Endodermal cell (in vitro differentiated cells): ENCODE measurements around the gene SLC12A6. TPM values are rescaled to one million over a fixed set of nuclear protein-coding genes. Genes with fewer than 3 reads are reported as not detected.

Source experiments
- DNase-seq: peaks from one replicate; pipeline ENCODE4 v3.0.0-alpha.2; 2017
- H3K27ac ChIP-seq: 2 replicates; pipeline ENCODE4 v1.5.1; 2013; ENCODE audit warnings: mild to moderate bottlenecking, low read depth, low read length, moderate library complexity
- H3K27me3 ChIP-seq: 2 replicates; pipeline ENCODE4 v1.6.1; 2013; ENCODE audit warnings: mild to moderate bottlenecking, low read length, moderate library complexity; ENCODE audit not compliant: insufficient read depth, control insufficient read depth, poor library complexity, severe bottlenecking
- H3K36me3 ChIP-seq: 2 replicates; pipeline ENCODE4 v1.7.0; 2013; ENCODE audit warnings: mild to moderate bottlenecking, low read length, moderate library complexity; ENCODE audit not compliant: control insufficient read depth, insufficient read depth
- H3K4me1 ChIP-seq: one replicate; pipeline ENCODE4 v1.7.0; 2013; ENCODE audit warnings: low read length; ENCODE audit not compliant: control insufficient read depth, insufficient read depth
- H3K4me3 ChIP-seq: 2 replicates; pipeline ENCODE4 v1.5.1; 2013; ENCODE audit warnings: mild to moderate bottlenecking, low read length, moderate library complexity
- H3K9ac ChIP-seq: 2 replicates; pipeline ENCODE4 v1.6.1; 2013; ENCODE audit warnings: mild to moderate bottlenecking, low read length, moderate library complexity; ENCODE audit not compliant: poor library complexity, severe bottlenecking; ENCODE audit errors: extremely low read depth
- H3K9me3 ChIP-seq: 2 replicates; pipeline ENCODE4 v1.6.1; 2013; ENCODE audit warnings: mild to moderate bottlenecking, low read length, moderate library complexity; ENCODE audit not compliant: control insufficient read depth
- H3K27ac Mint-ChIP-seq: 2 replicates; pipeline ENCODE4 v1.8.0; 2020; ENCODE audit warnings: mixed read lengths
- H3K27me3 Mint-ChIP-seq: 2 replicates; pipeline ENCODE4 v1.8.0; 2021; ENCODE audit warnings: mild to moderate bottlenecking, mixed read lengths; ENCODE audit not compliant: insufficient read depth
- H3K36me3 Mint-ChIP-seq: 2 replicates; pipeline ENCODE4 v1.8.0; 2020; ENCODE audit warnings: low read depth, mixed read lengths
- H3K4me1 Mint-ChIP-seq: 2 replicates; pipeline ENCODE4 v1.8.0; 2020; ENCODE audit warnings: mixed read lengths
- H3K4me3 Mint-ChIP-seq: 2 replicates; pipeline ENCODE4 v1.8.0; 2020; ENCODE audit warnings: mild to moderate bottlenecking, moderate library complexity, mixed read lengths
- H3K9me3 Mint-ChIP-seq: 2 replicates; pipeline ENCODE4 v1.8.0; 2020; ENCODE audit warnings: mild to moderate bottlenecking, mixed read lengths
- WGBS, 2 experiments: methylation state at CpG; one replicate each; pipeline versions ENCODE4 v1.1.5 to v1.1.7; 2013; ENCODE audit warnings: missing lambda C conversion rate in 2 of 2, mixed read lengths in 1 of 2; ENCODE audit not compliant: insufficient coverage in 1 of 2, insufficient read length in 1 of 2; 5-methylcytosine and 5-hydroxymethylcytosine counted together
- total RNA-seq, 2 donors: library from RNA; stranded (reverse); fragmentation: NEBNext Ultra II Directional in 1 of 2; extraction: Animal tissue kit (Norgen Biotek cat#: 25700) in 1 of 2; gene quantifications; 2 replicates in 1 of 2; 3 replicates in 1 of 2; pipeline ENCODE4 v1.2.1, GENCODE V29; 2021
- TF ChIP-seq, protein P1 (sequence below): fragments of 200-600 bp; sonication (generic); conservative IDR thresholded peaks from 2 replicates; pipeline ENCODE4 v1.5.0; 2021; ENCODE audit warnings: antibody characterized with exemption, mild to moderate bottlenecking

The SLC12A6 gene
- total RNA-seq, 2 donors from 2014 or later: 18.2 to 23.3 TPM

- Histone ChIP-seq H3K27ac (no peak overlapping the region), H3K4me1 (no peaks in the 10 kb centered on the region), H3K9me3 (no peaks in the 10 kb centered on the region), H3K36me3 (no peaks in the 10 kb centered on the region), H3K4me3 (no peak overlapping the region), H3K27me3 (no peaks in the 10 kb centered on the region), H3K9ac (no peak overlapping the region)
- Mint-ChIP-seq H3K27ac (no peak overlapping the region), H3K4me1 (peaks cover 5% of the 10 kb centered on the region), H3K36me3 (peaks cover 8% of the 10 kb centered on the region), H3K4me3 (no peak overlapping the region), H3K9me3 (no peaks in the 10 kb centered on the region), H3K27me3 (no peaks in the 10 kb centered on the region)
- no peak for DNase-seq
- TF ChIP-seq, protein P1, sequence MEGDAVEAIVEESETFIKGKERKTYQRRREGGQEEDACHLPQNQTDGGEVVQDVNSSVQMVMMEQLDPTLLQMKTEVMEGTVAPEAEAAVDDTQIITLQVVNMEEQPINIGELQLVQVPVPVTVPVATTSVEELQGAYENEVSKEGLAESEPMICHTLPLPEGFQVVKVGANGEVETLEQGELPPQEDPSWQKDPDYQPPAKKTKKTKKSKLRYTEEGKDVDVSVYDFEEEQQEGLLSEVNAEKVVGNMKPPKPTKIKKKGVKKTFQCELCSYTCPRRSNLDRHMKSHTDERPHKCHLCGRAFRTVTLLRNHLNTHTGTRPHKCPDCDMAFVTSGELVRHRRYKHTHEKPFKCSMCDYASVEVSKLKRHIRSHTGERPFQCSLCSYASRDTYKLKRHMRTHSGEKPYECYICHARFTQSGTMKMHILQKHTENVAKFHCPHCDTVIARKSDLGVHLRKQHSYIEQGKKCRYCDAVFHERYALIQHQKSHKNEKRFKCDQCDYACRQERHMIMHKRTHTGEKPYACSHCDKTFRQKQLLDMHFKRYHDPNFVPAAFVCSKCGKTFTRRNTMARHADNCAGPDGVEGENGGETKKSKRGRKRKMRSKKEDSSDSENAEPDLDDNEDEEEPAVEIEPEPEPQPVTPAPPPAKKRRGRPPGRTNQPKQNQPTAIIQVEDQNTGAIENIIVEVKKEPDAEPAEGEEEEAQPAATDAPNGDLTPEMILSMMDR: no peak
Observed at GRCh38 chr15:34304613-34305012, 33.0 kb downstream of the SLC12A6 start.

GRCh38 chr15:34301058-34301457 lies 36.5 kb downstream of the SLC12A6 start:
- WGBS, 2 experiments: 94 to 95% methylated on average over 2 to 3 of the region's 3 CpGs
- no peaks in the 10 kb centered on the region for H3K27me3 Mint-ChIP-seq
- TF ChIP-seq, protein P1: no peak
- Histone ChIP-seq H3K27ac (no peak overlapping the region), H3K9me3 (no peaks in the 10 kb centered on the region), H3K27me3 (no peaks in the 10 kb centered on the region), H3K4me1 (no peaks in the 10 kb centered on the region), H3K36me3 (no peaks in the 10 kb centered on the region), H3K4me3 (no peak overlapping the region), H3K9ac (no peak overlapping the region)
- H3K4me3 Mint-ChIP-seq: no peak overlapping the region
- H3K36me3 Mint-ChIP-seq: peaks cover 8% of the 10 kb centered on the region
- DNase-seq: no peak
- H3K27ac Mint-ChIP-seq: no peak overlapping the region
- H3K4me1 Mint-ChIP-seq: peaks cover 2% of the 10 kb centered on the region
- no peaks in the 10 kb centered on the region for H3K9me3 Mint-ChIP-seq

- H3K27me3 ChIP-seq: no peaks in the 10 kb centered on the region
- no peak overlapping the region for H3K9ac ChIP-seq
- Mint-ChIP-seq H3K36me3 (peaks cover 6% of the 10 kb centered on the region), H3K27me3 (no peaks in the 10 kb centered on the region), H3K9me3 (no peaks in the 10 kb centered on the region), H3K4me1 (no peaks in the 10 kb centered on the region), H3K27ac (no peak overlapping the region), H3K4me3 (no peak overlapping the region)
- TF ChIP-seq, protein P1: no peak
- WGBS, 2 experiments: 100% methylated on average over 1 of the region's 1 CpG; no CpG with 5 or more reads in 1 of the 2 experiments
- H3K4me1 ChIP-seq: no peaks in the 10 kb centered on the region
- DNase-seq: no peak
- no peaks in the 10 kb centered on the region for H3K9me3 ChIP-seq
- H3K36me3 ChIP-seq: no peaks in the 10 kb centered on the region
- H3K27ac ChIP-seq: no peak overlapping the region
- H3K4me3 ChIP-seq: no peak overlapping the region
Observed at GRCh38 chr15:34297059-34297458, 40.5 kb downstream of the SLC12A6 start.
